Smooth muscle cell (in vitro differentiated cells): ENCODE data around the gene GGT6. TPM values are rescaled to one million over a fixed set of nuclear protein-coding genes. Genes with fewer than 3 reads are reported as not detected.

ENCODE experiments used
- DNase-seq: peaks from one replicate; lab custom pipeline; 2025; ENCODE audit not compliant: unreplicated experiment; lab: John Stamatoyannopoulos, UW
- H2AFZ ChIP-seq: fragments of 200-600 bp; sonication (generic); 2 replicates; pipeline ENCODE4 v1.6.0; 2016; ENCODE audit warnings: antibody characterized with exemption, low read depth, mild to moderate bottlenecking
- H3F3A ChIP-seq: fragments of 200-600 bp; sonication (generic); 2 replicates; pipeline ENCODE4 v1.6.0; 2017; ENCODE audit warnings: antibody characterized with exemption, low read depth
- H3K27ac ChIP-seq: fragments of 200-600 bp; sonication (generic); 2 replicates; pipeline ENCODE4 v1.5.1; 2016; ENCODE audit warnings: low read depth, mild to moderate bottlenecking
- H3K27me3 ChIP-seq: fragments of 200-600 bp; sonication (generic); 2 replicates; pipeline ENCODE4 v1.6.1; 2016; ENCODE audit warnings: low read depth, mild to moderate bottlenecking
- H3K36me3 ChIP-seq: fragments of 200-600 bp; sonication (generic); 2 replicates; pipeline ENCODE4 v1.5.1; 2016; ENCODE audit warnings: low read depth
- H3K4me1 ChIP-seq: fragments of 200-600 bp; sonication (generic); 2 replicates; pipeline ENCODE4 v1.5.1; 2016; ENCODE audit warnings: low read depth
- H3K4me2 ChIP-seq: fragments of 200-600 bp; sonication (generic); 2 replicates; pipeline ENCODE4 v1.6.0; 2016; ENCODE audit warnings: mild to moderate bottlenecking
- H3K4me3 ChIP-seq: fragments of 200-600 bp; sonication (generic); 2 replicates; pipeline ENCODE4 v1.5.1; 2016; ENCODE audit warnings: mild to moderate bottlenecking
- H3K79me2 ChIP-seq: fragments of 200-600 bp; sonication (generic); 2 replicates; pipeline ENCODE4 v1.6.0; 2016; ENCODE audit warnings: low read depth, mild to moderate bottlenecking
- H3K9ac ChIP-seq: fragments of 200-600 bp; sonication (generic); 2 replicates; pipeline ENCODE4 v1.6.0; 2016; ENCODE audit warnings: low read depth
- H3K9me3 ChIP-seq: fragments of 200-600 bp; sonication (generic); replicated peaks from 2 replicates; pipeline ENCODE4 v1.5.1; 2016; ENCODE audit warnings: low read depth
- H4K20me1 ChIP-seq: fragments of 200-600 bp; sonication (generic); 2 replicates; pipeline ENCODE4 v1.6.0; 2016; ENCODE audit warnings: low read depth
- WGBS: methylation state at CpG from one replicate; pipeline ENCODE4 v1.1.7; 2016; ENCODE audit warnings: low lambda C conversion rate; 5-methylcytosine and 5-hydroxymethylcytosine counted together
- polyA plus RNA-seq: library from polyadenylated mRNA; unstranded; fragments of >200 nt; fragmentation: Nextera tagmentation; extraction: Ambion mirVana; gene quantifications from 2 replicates; pipeline ENCODE4 v1.2.1, GENCODE V29; 2016
- total RNA-seq: library from RNA; depleted of rRNA; stranded (reverse); fragments of >200 nt; gene quantifications from 2 replicates; pipeline ENCODE4 v1.2.3, GENCODE V29; 2014
- TF ChIP-seq, protein P1 (sequence below): fragments of 200-600 bp; sonication (generic); IDR thresholded peaks from 2 replicates; pipeline ENCODE4 v1.5.1; 2017; ENCODE audit warnings: borderline replicate concordance, mild to moderate bottlenecking, antibody characterized with exemption; ENCODE audit not compliant: insufficient read depth, poor library complexity, severe bottlenecking

Gene GGT6
- total and polyA plus RNA-seq, 2 experiments from 2014 or later = 0.27 TPM; not detected in 1

DNA sequence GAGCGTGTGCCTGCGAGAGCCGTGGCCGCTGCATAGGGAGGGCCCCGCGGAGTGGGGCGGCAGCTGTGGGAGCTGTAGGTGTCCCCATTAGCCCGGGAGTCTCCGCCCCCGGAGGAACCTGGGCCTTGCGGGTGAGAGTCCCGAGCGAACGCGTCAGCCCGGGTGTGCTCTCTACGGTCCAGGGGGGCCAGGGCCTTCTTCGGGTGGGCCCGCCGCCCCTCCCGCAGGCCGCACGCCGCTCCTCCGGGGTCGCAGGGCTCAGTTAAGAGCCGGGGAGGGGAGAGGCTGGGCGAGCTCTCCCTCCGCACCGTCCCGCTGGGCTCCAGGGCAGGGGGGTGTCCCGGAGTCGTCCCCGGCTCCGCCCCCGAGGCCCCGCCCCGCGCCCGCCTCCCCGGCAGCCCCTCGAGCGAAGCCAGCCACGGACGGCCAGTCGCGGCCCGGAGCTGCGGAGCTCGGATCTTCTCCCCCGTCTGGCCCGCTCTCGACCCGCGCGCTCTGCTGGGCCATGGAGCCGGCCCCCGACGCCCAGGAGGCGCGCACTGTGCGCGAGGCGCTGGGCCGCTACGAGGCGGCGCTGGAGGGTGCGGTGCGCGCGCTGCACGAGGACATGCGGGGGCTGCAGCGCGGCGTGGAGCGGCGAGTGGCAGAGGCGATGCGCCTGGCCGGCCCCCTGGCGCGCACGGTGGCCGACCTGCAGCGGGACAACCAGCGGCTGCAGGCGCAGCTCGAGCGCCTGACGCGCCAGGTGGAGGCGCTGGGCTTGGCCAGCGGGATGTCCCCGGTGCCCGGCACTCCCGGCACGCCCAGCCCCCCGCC, 23.9 kb upstream of the GGT6 start, which contains the start of gene SMTNL2:
Gene SMTNL2 (plus strand): TSS at position 429 of the 816 bp plus-strand sequence. CDS start 77 bp downstream, at position 506.
- Histone ChIP-seq H2AFZ (peak within 1 kb of the TSS; percentile 77), H3K9ac (peak within 1 kb of the TSS; percentile 41), H3F3A (peaks cover 11% of the 10 kb centered on the region), H3K36me3 (no peaks in the 10 kb centered on the region), H3K79me2 (peaks cover 11% of the 10 kb centered on the region), H3K27me3 (no peaks in the 10 kb centered on the region), H4K20me1 (no peaks in the 10 kb centered on the region), H3K9me3 (no peaks in the 10 kb centered on the region), H3K4me1 (peaks cover 6% of the 10 kb centered on the region), H3K27ac (no peak within 1 kb of the TSS), H3K4me3 (peak within 1 kb of the TSS; percentile 63), H3K4me2 (peak within 1 kb of the TSS; percentile 98)
- TF ChIP-seq, protein P1, sequence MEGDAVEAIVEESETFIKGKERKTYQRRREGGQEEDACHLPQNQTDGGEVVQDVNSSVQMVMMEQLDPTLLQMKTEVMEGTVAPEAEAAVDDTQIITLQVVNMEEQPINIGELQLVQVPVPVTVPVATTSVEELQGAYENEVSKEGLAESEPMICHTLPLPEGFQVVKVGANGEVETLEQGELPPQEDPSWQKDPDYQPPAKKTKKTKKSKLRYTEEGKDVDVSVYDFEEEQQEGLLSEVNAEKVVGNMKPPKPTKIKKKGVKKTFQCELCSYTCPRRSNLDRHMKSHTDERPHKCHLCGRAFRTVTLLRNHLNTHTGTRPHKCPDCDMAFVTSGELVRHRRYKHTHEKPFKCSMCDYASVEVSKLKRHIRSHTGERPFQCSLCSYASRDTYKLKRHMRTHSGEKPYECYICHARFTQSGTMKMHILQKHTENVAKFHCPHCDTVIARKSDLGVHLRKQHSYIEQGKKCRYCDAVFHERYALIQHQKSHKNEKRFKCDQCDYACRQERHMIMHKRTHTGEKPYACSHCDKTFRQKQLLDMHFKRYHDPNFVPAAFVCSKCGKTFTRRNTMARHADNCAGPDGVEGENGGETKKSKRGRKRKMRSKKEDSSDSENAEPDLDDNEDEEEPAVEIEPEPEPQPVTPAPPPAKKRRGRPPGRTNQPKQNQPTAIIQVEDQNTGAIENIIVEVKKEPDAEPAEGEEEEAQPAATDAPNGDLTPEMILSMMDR = no peak
- DNase-seq = no peak
- 3% methylated on average over 61 of the region's 100 CpGs for WGBS

DNA sequence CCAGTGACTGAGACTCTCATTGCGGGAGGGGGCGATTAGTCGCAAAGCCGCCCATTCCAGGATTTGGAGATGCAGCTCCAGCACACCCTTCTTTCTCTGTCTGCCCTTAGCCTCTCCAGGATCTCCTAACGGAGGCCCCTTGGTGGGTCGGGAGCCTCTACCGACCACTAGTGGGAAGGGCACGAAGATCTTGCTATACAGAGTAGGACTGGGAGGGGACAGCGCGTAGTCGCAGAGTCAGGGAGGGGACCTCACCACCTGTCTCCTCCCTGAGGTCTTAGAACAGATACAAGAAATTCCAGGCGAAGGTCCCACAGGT, 23.4 kb upstream of the GGT6 start:
- Histone ChIP-seq H2AFZ (peak overlapping the region; percentile 77), H3K79me2 (peaks cover 9% of the 10 kb centered on the region), H3F3A (peaks cover 11% of the 10 kb centered on the region), H3K9me3 (no peaks in the 10 kb centered on the region), H4K20me1 (no peaks in the 10 kb centered on the region), H3K27ac (no peak overlapping the region), H3K4me3 (peak overlapping the region; percentile 63), H3K4me1 (peaks cover 6% of the 10 kb centered on the region), H3K27me3 (no peaks in the 10 kb centered on the region), H3K9ac (peak overlapping the region; percentile 41), H3K36me3 (no peaks in the 10 kb centered on the region), H3K4me2 (peak overlapping the region; percentile 98)
- WGBS = 12% methylated on average over 12 of the region's 12 CpGs
- TF ChIP-seq, protein P1 = peak; percentile 35
- no peak for DNase-seq

DNA sequence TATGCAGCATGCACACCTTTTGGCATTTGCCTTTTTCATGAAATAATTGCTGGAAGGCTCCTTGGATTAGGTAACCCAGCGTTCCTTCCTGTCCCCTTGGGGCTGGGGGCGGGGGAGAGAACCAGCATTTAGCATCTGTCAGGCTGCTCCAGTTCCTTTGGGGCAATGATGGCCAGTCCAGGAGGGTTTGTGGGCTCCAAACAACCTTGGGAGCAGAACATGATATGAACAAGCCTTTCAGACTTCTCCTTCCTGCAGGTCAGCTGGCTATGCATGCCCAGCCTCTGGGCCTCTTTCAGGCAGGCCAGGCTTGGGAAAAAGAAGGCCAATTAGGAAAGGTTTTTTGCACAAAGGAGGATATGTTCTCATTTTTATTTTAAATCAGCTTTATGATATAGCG, 22.8 kb upstream of the GGT6 start:
- H3F3A ChIP-seq = peaks cover 11% of the 10 kb centered on the region
- 85% methylated on average over 3 of the region's 3 CpGs for WGBS
- peak overlapping the region; percentile 98 for H3K4me2 ChIP-seq
- no peaks in the 10 kb centered on the region for H3K27me3 ChIP-seq
- no peaks in the 10 kb centered on the region for H3K36me3 ChIP-seq
- no peak overlapping the region for H2AFZ ChIP-seq
- no peak overlapping the region for H3K27ac ChIP-seq
- no peak for DNase-seq
- H3K4me3 ChIP-seq = peak overlapping the region; percentile 63
- TF ChIP-seq, protein P1 = no peak
- H3K9me3 ChIP-seq = no peaks in the 10 kb centered on the region
- no peaks in the 10 kb centered on the region for H4K20me1 ChIP-seq
- no peak overlapping the region for H3K9ac ChIP-seq
- H3K79me2 ChIP-seq = peaks cover 7% of the 10 kb centered on the region
- H3K4me1 ChIP-seq = peaks cover 5% of the 10 kb centered on the region
